BE2C (cell line): ENCODE results near the gene ACCS.

Experiments used
- DNase-seq: peaks from one replicate; pipeline ENCODE4 v3.0.0-alpha.2; 2020
- H3K27me3 ChIP-seq: fragments of 250-450 bp; sonication (Bioruptor Pico); 2 replicates; pipeline ENCODE4 v1.5.1; 2020; ENCODE audit warnings: mild to moderate bottlenecking
- H3K36me3 ChIP-seq: fragments of 250-450 bp; sonication (Bioruptor Pico); 2 replicates; pipeline ENCODE4 v1.5.1; 2020; ENCODE audit warnings: mild to moderate bottlenecking
- H3K4me1 ChIP-seq: fragments of 250-450 bp; sonication (Bioruptor Pico); 2 replicates; pipeline ENCODE4 v1.5.1; 2020
- H3K4me3 ChIP-seq: 2 replicates; pipeline ENCODE4 v1.5.1; 2011; ENCODE audit warnings: low read depth, low read length
- H3K9me3 ChIP-seq: fragments of 250-450 bp; sonication (Bioruptor Pico); 2 replicates; pipeline ENCODE4 v1.5.1; 2020
- CTCF ChIP-seq: IDR thresholded peaks from 2 replicates; pipeline ENCODE4 v1.5.1; 2012; ENCODE audit warnings: mild to moderate bottlenecking, low read depth, low read length

ACCS gene

DNA sequence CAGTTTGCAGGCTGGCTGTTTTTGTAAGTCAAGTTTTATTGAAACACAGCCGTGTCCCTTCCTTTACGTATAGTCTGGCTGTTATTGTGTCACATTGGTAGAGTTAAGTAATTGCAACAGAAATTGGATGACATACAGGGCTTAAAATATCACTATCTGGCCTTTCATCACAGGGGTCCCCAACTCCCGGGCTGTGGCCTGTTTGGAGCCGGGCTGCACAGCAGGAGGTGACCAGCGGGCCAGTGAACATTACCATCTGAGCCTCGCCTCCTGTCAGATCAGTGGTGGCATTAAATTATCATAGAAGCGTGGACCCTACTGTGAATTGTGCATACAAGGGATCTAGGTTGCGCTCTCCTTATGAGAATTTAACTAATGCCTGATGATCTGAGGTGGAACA is 61.1 kb downstream of the ACCS start:
- Histone ChIP-seq H3K36me3 (no peaks in the 10 kb centered on the region; the same call in none of the 2 replicates), H3K4me1 (no peaks in the 10 kb centered on the region), H3K9me3 (no peaks in the 10 kb centered on the region)

DNA sequence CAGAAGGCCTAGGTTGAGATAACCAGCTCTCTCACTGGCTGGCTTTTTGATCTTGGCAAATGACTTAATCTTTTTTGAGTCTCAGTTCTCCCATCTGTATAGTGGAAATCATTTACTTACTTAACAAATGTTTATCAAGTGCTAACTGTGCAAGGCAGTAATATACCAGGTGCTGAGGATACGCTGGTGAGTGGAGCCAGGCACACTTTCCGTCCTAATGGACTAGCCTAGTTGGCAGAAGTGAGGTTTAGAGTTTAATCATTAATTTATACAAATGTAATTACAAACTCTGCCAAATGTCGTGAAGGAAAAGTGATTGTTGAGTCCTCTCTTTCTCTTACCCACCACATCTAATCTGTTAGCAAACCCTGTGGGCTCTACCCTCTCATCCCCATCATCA is 62.7 kb downstream of the ACCS start:
- TF ChIP-seq CTCF, result no peak
- H3K4me3 ChIP-seq, result no peak overlapping the region
- DNase-seq, result no peak
- no peaks in the 10 kb centered on the region for H3K27me3 ChIP-seq
- no peaks in the 10 kb centered on the region for H3K9me3 ChIP-seq
- H3K4me1 ChIP-seq, result no peaks in the 10 kb centered on the region
- no peaks in the 10 kb centered on the region; the same call in none of the 2 replicates for H3K36me3 ChIP-seq

More for the DNA sequence above, 61.1 kb downstream of the ACCS start:
- H3K27me3 ChIP-seq, result no peaks in the 10 kb centered on the region
- TF ChIP-seq CTCF, result no peak
- no peak for DNase-seq
- H3K4me3 ChIP-seq, result no peak overlapping the region

GRCh38 chr11:44130751-44131150 is 64.7 kb downstream of the ACCS start:
- DNase-seq, result peak; percentile 46
- H3K4me1 ChIP-seq, result no peaks in the 10 kb centered on the region
- H3K9me3 ChIP-seq, result no peaks in the 10 kb centered on the region
- no peaks in the 10 kb centered on the region for H3K27me3 ChIP-seq
- no peaks in the 10 kb centered on the region; the same call in none of the 2 replicates for H3K36me3 ChIP-seq
- H3K4me3 ChIP-seq, result no peak overlapping the region
- TF ChIP-seq CTCF, result peak; percentile 36

DNA sequence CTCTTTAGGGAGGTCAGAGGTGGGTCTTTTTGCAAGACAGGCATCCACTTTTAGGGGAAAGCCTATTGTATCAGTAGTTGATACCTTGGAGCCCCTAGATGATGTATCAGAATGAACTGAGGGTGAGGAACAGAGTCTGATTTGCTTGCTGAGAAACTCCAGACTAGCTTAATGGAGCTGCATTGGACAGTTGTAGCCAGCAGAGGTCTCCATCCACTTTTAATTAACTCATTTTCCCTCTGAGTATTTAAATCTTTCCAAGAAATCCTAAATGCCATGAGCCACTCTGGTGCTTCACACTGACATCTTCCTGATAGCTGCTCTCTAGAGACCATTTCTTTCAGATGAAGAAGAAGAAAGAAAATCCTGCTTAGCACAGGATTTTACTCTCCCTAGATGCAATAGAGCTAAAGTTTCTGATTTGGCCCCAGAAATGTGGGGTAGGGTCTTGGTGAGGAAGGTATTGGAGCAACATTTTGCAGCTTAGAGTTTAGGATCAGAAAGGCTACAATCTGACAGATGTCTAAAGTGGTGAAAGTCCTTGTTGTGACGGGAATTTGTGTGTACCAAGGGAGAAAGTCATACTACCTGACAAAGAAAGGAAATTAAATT is 67.4 kb downstream of the ACCS start:
- TF ChIP-seq CTCF, result peak; percentile 50
- DNase-seq, result peak; percentile 5
- H3K4me3 ChIP-seq, result no peak overlapping the region
- no peaks in the 10 kb centered on the region for H3K27me3 ChIP-seq
- no peaks in the 10 kb centered on the region for H3K36me3 ChIP-seq
- H3K4me1 ChIP-seq, result no peaks in the 10 kb centered on the region
- H3K9me3 ChIP-seq, result no peaks in the 10 kb centered on the region
